HFFc6 (cell line): Measurements from ENCODE around the gene NGRN. TPM values are rescaled to one million over a fixed set of nuclear protein-coding genes. Genes with fewer than 3 reads are reported as not detected.

Experiments
- DNase-seq: peaks from one replicate; pipeline ENCODE4 v3.0.0-alpha.2; 2018
- H3K27ac Mint-ChIP-seq: 2 replicates; pipeline ENCODE4 v1.8.0; 2020; ENCODE audit warnings: mild to moderate bottlenecking, mixed read lengths
- H3K27me3 Mint-ChIP-seq: 2 replicates; pipeline ENCODE4 v1.8.0; 2021; ENCODE audit warnings: mild to moderate bottlenecking, moderate library complexity, mixed read lengths; ENCODE audit not compliant: insufficient read depth
- H3K36me3 Mint-ChIP-seq: 2 replicates; pipeline ENCODE4 v1.8.0; 2021; ENCODE audit warnings: low read depth, mixed read lengths
- H3K4me1 Mint-ChIP-seq: 2 replicates; pipeline ENCODE4 v1.8.0; 2020; ENCODE audit warnings: low read depth, mixed read lengths
- H3K4me3 Mint-ChIP-seq: 2 replicates; pipeline ENCODE4 v1.8.0; 2020; ENCODE audit warnings: mild to moderate bottlenecking, moderate library complexity, mixed read lengths
- H3K9me3 Mint-ChIP-seq: 2 replicates; pipeline ENCODE4 v1.8.0; 2020; ENCODE audit warnings: mild to moderate bottlenecking, mixed read lengths
- long read RNA-seq: library from polyadenylated mRNA; unstranded; transcript quantifications from one replicate; pipeline ENCODE4 v2.0.0, GENCODE V29; 2019
- total RNA-seq, 6 experiments: library from RNA; stranded (reverse); fragmentation: NEBNext Ultra II Directional; extraction: Animal tissue kit (Norgen Biotek cat#: 25700); gene quantifications; 2 replicates in 1 of 6; 3 replicates in 5 of 6; pipeline ENCODE4 v1.2.3, GENCODE V29; 2021
- TF ChIP-seq, protein P1 (sequence below): fragments of 200-600 bp; sonication (generic); IDR thresholded peaks from 2 replicates; pipeline ENCODE4 v1.5.0; 2021; ENCODE audit warnings: antibody characterized with exemption, mild to moderate bottlenecking

Gene NGRN, protein sequence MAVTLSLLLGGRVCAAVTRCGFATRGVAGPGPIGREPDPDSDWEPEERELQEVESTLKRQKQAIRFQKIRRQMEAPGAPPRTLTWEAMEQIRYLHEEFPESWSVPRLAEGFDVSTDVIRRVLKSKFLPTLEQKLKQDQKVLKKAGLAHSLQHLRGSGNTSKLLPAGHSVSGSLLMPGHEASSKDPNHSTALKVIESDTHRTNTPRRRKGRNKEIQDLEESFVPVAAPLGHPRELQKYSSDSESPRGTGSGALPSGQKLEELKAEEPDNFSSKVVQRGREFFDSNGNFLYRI
- total RNA-seq: 100 to 1,000 TPM in 1 of 6 experiments, 10 to 100 TPM in 5; 81.3 to 105 (median 83.2) TPM
- long read RNA-seq, full-length matches to known transcripts: 298 of 301 reads
- long read RNA-seq, partial matches to known transcripts: 1 of 301 reads
- long read RNA-seq, other reads (novel, unspliced or antisense): 2 of 301 reads

- peaks cover 61% of the 10 kb centered on the region for H3K4me1 Mint-ChIP-seq
- peak; percentile 82 for DNase-seq
- H3K36me3 Mint-ChIP-seq: peaks cover 36% of the 10 kb centered on the region
- TF ChIP-seq, protein P1, sequence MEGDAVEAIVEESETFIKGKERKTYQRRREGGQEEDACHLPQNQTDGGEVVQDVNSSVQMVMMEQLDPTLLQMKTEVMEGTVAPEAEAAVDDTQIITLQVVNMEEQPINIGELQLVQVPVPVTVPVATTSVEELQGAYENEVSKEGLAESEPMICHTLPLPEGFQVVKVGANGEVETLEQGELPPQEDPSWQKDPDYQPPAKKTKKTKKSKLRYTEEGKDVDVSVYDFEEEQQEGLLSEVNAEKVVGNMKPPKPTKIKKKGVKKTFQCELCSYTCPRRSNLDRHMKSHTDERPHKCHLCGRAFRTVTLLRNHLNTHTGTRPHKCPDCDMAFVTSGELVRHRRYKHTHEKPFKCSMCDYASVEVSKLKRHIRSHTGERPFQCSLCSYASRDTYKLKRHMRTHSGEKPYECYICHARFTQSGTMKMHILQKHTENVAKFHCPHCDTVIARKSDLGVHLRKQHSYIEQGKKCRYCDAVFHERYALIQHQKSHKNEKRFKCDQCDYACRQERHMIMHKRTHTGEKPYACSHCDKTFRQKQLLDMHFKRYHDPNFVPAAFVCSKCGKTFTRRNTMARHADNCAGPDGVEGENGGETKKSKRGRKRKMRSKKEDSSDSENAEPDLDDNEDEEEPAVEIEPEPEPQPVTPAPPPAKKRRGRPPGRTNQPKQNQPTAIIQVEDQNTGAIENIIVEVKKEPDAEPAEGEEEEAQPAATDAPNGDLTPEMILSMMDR: no peak
- H3K4me3 Mint-ChIP-seq: peak within 1 kb of the TSS; percentile 99
- H3K27me3 Mint-ChIP-seq: no peaks in the 10 kb centered on the region; the same call in none of the 2 replicates
- peak within 1 kb of the TSS; percentile 97 for H3K27ac Mint-ChIP-seq
- H3K9me3 Mint-ChIP-seq: no peaks in the 10 kb centered on the region
These were observed at the start of gene NGRN for GRCh38 chr15:90265271-90266060. Gene NGRN, plus strand, starts transcription at chr15:90265672. Its CDS starts 41 bp downstream, at chr15:90265713.

DNA sequence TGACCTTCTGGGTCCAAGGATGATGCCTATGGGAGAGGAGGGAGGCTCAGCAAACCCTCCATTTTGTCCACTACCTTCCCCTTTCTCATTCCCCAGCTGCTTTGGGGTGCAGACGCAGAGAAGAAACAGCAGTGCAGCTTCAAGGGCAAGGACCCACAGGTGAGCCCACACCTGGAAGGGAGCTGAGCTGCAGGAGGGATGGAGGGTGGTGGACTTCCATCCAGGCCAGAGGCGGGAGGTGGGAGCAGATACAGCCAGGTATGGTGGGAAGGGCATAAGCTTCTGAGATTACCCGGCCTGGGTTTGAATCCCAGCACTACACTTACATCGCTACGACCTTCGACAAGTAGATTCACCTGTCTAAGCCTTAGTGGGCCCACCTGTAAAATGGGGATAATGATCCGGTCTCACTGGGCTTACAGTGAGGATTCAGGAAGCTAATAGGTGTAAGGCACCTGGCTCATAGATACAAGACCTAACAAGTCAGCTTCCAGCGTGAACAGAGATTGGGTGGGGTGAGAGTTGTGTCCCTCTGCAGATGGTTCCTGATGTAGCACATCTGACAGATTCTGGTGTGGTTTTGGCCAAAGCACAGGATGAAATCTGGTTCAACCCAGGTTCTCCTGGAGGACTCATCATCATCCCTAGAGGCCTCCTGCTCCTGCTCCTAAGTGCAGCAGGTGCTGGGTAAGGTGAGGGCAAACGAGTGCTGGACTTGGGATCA, 47.6 kb upstream of the NGRN start:
- H3K36me3 Mint-ChIP-seq: no peaks in the 10 kb centered on the region
- no peak overlapping the region for H3K27ac Mint-ChIP-seq
- H3K4me1 Mint-ChIP-seq: peaks cover 9% of the 10 kb centered on the region; the same call in 1 of the 2 replicates
- no peak overlapping the region for H3K4me3 Mint-ChIP-seq
- TF ChIP-seq, protein P1: no peak
- no peaks in the 10 kb centered on the region for H3K27me3 Mint-ChIP-seq
- no peaks in the 10 kb centered on the region for H3K9me3 Mint-ChIP-seq
- no peak for DNase-seq

DNA sequence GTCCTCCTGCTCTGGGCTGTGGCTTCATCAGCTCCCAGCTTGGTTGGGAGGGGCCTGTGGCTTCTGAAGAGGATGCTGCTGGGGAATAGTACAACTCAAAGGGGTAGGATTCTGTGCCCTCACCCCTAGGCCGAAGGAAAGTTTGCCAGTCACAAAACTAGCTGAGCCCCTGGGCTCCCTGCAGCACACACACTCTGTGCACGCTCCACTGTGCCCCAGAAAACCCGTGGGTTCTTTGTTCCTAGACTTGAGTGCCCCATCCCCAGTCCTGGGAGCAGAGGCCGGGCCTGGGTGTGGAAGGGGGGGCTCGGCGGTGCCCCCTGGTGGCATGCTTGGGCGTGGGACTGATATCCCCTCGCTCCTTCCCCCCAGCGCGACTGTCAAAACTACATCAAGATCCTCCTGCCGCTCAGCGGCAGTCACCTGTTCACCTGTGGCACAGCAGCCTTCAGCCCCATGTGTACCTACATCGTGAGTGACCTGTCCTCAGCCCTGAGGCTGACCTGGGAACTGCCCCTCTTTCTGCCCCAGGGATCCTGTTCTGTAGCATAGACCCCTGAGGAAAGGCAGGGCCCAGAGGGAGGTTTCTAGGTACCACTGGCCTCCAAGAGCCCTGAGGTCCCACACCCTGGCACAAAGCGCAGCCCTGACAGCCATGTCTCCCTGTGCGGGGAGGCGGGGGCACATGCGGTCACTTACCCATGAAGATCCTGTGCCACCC, 45.9 kb upstream of the NGRN start:
- Mint-ChIP-seq H3K4me1 (peaks cover 9% of the 10 kb centered on the region; the same call in 1 of the 2 replicates), H3K9me3 (no peaks in the 10 kb centered on the region)
- no peak for DNase-seq

DNA sequence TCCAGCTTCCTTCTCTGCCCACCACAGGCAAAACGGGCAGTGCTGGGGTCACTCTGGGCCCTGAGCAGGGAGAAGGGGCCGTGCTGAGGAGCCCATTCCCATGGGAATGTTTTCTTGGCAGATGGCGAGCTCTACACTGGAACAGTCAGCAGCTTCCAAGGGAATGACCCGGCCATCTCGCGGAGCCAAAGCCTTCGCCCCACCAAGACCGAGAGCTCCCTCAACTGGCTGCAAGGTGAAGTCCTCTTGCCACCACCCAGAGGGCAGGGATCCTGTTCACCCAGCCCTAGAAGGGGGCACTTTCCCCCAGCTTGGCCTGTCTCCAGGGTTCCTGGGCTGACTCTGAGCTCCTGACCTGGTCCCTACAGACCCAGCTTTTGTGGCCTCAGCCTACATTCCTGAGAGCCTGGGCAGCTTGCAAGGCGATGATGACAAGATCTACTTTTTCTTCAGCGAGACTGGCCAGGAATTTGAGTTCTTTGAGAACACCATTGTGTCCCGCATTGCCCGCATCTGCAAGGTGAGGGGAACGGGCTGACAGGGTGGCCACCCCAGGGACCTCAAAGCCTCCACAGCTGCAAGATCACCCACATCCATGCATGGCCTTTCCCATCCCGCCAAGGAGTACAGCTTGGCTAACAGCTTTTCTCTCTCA, 44.1 kb upstream of the NGRN start:
- Mint-ChIP-seq H3K4me3 (no peak overlapping the region), H3K9me3 (no peaks in the 10 kb centered on the region), H3K27ac (no peak overlapping the region), H3K36me3 (no peaks in the 10 kb centered on the region), H3K27me3 (no peaks in the 10 kb centered on the region), H3K4me1 (peaks cover 9% of the 10 kb centered on the region; the same call in 1 of the 2 replicates)
- DNase-seq: peak; percentile 75
- TF ChIP-seq, protein P1: peak; percentile 83

More for the DNA sequence above, 45.9 kb upstream of the NGRN start:
- H3K4me3 Mint-ChIP-seq: no peak overlapping the region
- H3K27ac Mint-ChIP-seq: no peak overlapping the region
- TF ChIP-seq, protein P1: peak; percentile 84
- no peaks in the 10 kb centered on the region for H3K27me3 Mint-ChIP-seq
- no peaks in the 10 kb centered on the region for H3K36me3 Mint-ChIP-seq
